ENCODE results near the gene SIX5.
A peak's percentile ranks its signal among the peaks of the same experiment; 100 is the strongest.

The SIX5 gene

DNA sequence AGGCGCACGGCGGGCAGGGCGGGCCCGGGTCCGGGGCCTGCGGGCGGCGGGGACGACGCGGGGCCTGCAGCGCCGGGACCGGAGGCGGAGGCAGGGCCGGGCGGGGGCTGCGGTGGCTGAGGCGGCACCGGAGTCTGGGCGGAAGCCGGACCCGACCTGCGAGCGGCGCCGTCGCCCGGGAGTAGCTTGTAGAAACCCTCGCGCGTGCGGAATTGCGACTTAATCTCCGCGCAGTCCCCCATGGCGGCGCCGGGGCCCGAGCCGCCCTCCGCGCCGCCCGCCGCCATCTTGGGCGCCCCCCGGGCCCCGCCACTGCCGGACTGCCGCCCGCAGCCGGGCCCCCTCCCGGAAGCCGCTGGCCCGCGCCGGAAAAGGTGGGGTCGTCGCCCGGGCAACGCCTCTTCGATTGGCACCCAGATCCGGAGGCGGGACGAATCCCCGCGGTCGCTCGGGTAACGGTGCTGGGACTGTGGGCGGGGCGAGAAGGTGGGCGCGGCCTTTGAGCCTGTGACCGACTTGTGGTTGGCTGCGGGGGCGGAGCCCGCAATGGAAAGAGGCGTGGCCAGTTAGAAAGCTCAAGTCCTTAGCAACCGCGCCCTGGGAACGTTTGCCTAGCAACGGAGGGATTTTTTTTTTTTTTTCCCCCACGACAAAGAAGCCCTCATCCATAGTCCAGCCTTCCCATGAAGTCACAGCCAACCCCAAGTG, 23.6 kb upstream of the SIX5 start, which contains the start of gene DMWD:
Gene DMWD, minus strand, starts transcription at position 376 of the 708 bp plus-strand sequence. Its CDS starts 89 bp downstream, at position 287.
- DNase-seq (ENCODE audit: low read depth), result peak; percentile 97

GRCh38 chr19:45791744-45792469, 22.9 kb upstream of the SIX5 start:
- no peak for DNase-seq (ENCODE audit: low read depth)

- no peak for DNase-seq (ENCODE audit: low read depth)
These were observed 21.9 kb upstream of the SIX5 start for GRCh38 chr19:45790942-45791341.

DNA sequence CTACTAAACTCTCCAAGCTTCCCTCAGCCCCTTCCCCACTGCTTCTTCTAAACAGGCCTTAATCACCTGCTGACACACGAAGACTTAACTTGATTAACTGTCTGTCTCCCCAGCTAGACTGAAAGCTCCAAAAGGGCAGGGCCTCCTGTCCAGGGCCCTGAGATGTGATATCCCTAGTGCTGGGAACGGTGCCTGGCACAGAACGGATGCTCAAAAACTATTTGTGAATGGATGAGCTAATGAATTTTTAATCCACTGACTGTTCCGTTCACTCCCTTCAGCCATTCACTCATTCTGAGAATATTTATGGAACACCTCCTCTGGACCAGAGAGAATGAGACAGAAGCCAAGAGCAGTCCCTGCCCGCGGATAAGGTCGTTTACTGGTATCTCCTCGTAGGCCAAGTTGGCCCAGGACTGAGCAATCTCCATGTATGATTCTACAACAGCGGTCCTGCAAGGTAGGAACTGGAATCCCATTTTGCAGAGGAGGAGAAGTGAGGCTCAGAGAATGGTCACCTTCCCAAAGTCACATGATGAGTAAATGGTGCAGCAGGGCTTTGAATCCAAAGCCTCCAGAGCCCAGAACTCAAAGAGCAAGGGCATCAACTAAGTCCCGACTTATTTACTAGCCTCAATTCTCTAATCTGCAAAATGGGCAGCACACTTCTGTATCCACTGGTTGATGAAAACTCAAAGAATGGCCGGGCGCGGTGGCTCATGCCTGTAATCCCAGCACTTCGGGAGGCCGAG, 20.2 kb upstream of the SIX5 start:
- no peak for DNase-seq (ENCODE audit: low read depth)

GRCh38 chr19:45786533-45786894, 17.5 kb upstream of the SIX5 start:
- DNase-seq (ENCODE audit: low read depth), result no peak

GRCh38 chr19:45785781-45786532, 16.9 kb upstream of the SIX5 start:
- DNase-seq (ENCODE audit: low read depth), result no peak

- DNase-seq (ENCODE audit: low read depth), result no peak
These were observed 16.0 kb upstream of the SIX5 start for GRCh38 chr19:45785097-45785496.

- DNase-seq (ENCODE audit: low read depth), result no peak
These were observed 15.0 kb upstream of the SIX5 start for GRCh38 chr19:45784096-45784495.

DNA sequence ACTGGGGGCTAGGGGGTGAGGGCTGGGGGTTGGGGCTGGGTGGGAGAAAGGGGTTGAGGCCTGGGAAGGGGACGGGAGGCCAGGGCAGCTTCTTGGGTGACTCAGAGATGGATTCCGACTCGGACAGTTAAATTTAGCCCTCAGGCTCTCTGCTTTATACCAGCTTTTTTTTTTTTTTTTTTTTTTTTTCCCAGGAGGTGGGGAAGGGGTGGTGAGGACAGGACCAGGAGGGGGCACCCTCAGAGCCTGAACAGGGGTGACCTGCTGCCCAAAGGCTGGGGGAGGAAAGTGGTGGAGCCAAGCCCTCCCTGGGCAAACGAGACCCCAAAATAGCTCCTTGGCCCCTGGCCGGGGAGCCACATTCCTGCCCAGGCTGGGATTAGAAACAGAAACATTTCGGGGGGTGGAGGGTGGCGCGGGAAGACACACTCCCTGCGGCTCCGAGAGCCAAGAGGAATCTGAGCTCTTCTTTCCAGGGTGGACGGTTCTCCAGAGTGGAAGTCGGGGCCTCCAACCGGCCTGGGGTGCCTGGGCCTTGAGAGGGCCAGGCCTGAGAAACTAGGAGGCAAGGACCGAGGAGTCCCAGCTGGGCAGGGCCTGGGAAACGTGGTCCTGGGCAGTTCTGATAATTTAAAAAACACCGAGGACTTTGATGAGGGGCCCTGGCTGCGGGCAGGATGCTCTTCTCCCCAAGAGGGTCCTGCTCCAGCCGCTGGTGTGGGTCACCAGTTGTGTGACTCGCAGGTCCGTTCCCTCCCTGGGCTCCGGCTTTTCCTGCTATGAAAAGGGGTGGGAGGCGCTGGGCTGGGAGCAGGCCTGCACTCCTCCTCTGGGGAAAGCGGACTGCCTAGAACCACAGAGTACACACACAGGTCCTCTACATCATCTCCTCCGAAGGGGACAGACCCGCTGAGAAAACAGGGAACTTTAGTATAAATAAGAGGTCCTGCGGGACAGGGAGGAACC, 14.1 kb upstream of the SIX5 start:
- peak; percentile 68 for DNase-seq (ENCODE audit: low read depth)

- no peak for DNase-seq (ENCODE audit: low read depth)
These were observed 13.2 kb upstream of the SIX5 start, which contains the start of gene DMPK for GRCh38 chr19:45782162-45782691. DMPK (minus strand) TSS chr19:45782490; CDS start chr19:45782352, 138 bp downstream.

GRCh38 chr19:45781214-45782161, 12.4 kb upstream of the SIX5 start:
- no peak for DNase-seq (ENCODE audit: low read depth)

- no peak for DNase-seq (ENCODE audit: low read depth)
These were observed 11.6 kb upstream of the SIX5 start for GRCh38 chr19:45780448-45781213.

DNA sequence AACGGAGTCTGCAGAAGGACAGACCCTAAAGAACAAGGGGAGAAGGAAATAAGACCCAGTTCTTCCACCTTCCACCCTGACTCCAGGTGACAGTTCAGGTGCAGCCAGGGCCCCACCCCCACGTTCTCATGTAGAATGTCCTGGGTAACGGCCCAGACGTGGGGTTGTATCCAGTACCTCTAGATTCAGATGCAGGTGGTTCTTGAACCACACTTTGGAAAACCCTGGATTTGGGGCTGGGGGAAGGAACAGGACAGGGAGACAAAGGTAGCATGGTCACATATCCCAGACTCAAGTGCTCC, 11.0 kb upstream of the SIX5 start:
- no peak for DNase-seq (ENCODE audit: low read depth)

GRCh38 chr19:45779231-45780145, 10.4 kb upstream of the SIX5 start:
- peak; percentile 64 for DNase-seq (ENCODE audit: low read depth)

GRCh38 chr19:45778010-45778661, 9.1 kb upstream of the SIX5 start:
- no peak for DNase-seq (ENCODE audit: low read depth)

GRCh38 chr19:45777395-45777961, 8.4 kb upstream of the SIX5 start:
- DNase-seq (ENCODE audit: low read depth), result no peak

DNA sequence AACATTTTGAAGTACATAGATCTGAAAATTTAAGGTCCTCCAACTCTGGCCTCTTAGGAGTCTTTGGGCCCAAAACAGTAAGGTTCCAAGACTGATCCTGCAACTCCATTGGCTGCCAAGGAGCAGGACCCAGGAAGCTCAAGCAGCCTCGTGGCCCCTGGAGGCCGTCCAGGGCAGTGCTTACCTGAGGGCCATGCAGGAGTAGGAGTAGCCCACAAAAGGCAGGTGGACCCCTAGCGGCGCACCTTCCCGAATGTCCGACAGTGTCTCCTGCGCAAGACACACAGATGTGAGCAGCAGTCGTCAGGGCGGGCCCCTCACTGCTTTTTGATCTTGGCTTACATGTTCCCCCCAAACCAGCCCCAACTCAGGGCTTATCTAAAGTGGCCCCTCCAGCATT, 5.7 kb upstream of the SIX5 start:
- DNase-seq (ENCODE audit: low read depth), result no peak
